ENCODE data around the gene CD1B.
"Not testable (repeated sequence)": the region's sequence is repeated elsewhere in the genome, so short reads cannot be mapped to it uniquely, and the experiment has no call there.

CD1B gene

GRCh38 chr1:158353303-158354075 lies 22.2 kb upstream of the CD1B start, which contains the start of gene CD1E:
Gene CD1E, plus strand, starts transcription at chr1:158353894. Its CDS starts 95 bp downstream, at chr1:158353989.
- no peak within 1 kb of the TSS for H3K9ac ChIP-seq (ENCODE audit: low read depth, low read length)
- H3K4me3 ChIP-seq (ENCODE audit: low read length) = no peak within 1 kb of the TSS
- H3K9me3 ChIP-seq (replicated peaks; ENCODE audit: low read length) = no peaks in the 10 kb centered on the region
- H3K36me3 ChIP-seq (ENCODE audit: insufficient read depth, low read length) = no peaks in the 10 kb centered on the region
- H3K4me2 ChIP-seq (ENCODE audit: low read length) = no peak within 1 kb of the TSS
- H3K4me1 ChIP-seq (ENCODE audit: control insufficient read depth, insufficient read depth, low read length) = no peaks in the 10 kb centered on the region
- H3K27me3 ChIP-seq (ENCODE audit: control insufficient read depth, insufficient read depth, low read length) = no peaks in the 10 kb centered on the region

- not testable (repeated sequence) for H3K27me3 ChIP-seq (ENCODE audit: control insufficient read depth, insufficient read depth, low read length); H3K36me3 ChIP-seq (ENCODE audit: insufficient read depth, low read length); H3K4me3 ChIP-seq (ENCODE audit: low read length); H3K4me1 ChIP-seq (ENCODE audit: control insufficient read depth, insufficient read depth, low read length); H3K9me3 ChIP-seq (replicated peaks; ENCODE audit: low read length); H3K9ac ChIP-seq (ENCODE audit: low read depth, low read length); H3K4me2 ChIP-seq (ENCODE audit: low read length)
These were observed 17.6 kb upstream of the CD1B start for GRCh38 chr1:158348946-158349345.

GRCh38 chr1:158336413-158336812 lies 5.1 kb upstream of the CD1B start:
- not testable (repeated sequence) for H3K4me2 ChIP-seq (ENCODE audit: low read length); H3K4me3 ChIP-seq (ENCODE audit: low read length)

GRCh38 chr1:158335213-158335532 lies 3.8 kb upstream of the CD1B start:
- Histone ChIP-seq H3K4me1 (ENCODE audit: control insufficient read depth, insufficient read depth, low read length) (no peaks in the 10 kb centered on the region), H3K9ac (ENCODE audit: low read depth, low read length) (no peak overlapping the region)

More at GRCh38 chr1:158336413-158336812, 5.1 kb upstream of the CD1B start:
- H3K9me3 ChIP-seq (replicated peaks; ENCODE audit: low read length); H3K9ac ChIP-seq (ENCODE audit: low read depth, low read length); H3K36me3 ChIP-seq (ENCODE audit: insufficient read depth, low read length); H3K27me3 ChIP-seq (ENCODE audit: control insufficient read depth, insufficient read depth, low read length); H3K4me1 ChIP-seq (ENCODE audit: control insufficient read depth, insufficient read depth, low read length): not testable (repeated sequence)

GRCh38 chr1:158334526-158335212 lies 3.3 kb upstream of the CD1B start:
- no peaks in the 10 kb centered on the region for H3K36me3 ChIP-seq (ENCODE audit: insufficient read depth, low read length)
- no peaks in the 10 kb centered on the region for H3K4me1 ChIP-seq (ENCODE audit: control insufficient read depth, insufficient read depth, low read length)
- no peaks in the 10 kb centered on the region for H3K27me3 ChIP-seq (ENCODE audit: control insufficient read depth, insufficient read depth, low read length)
- no peaks in the 10 kb centered on the region for H3K9me3 ChIP-seq (replicated peaks; ENCODE audit: low read length)
- H3K4me2 ChIP-seq (ENCODE audit: low read length) = no peak overlapping the region
- no peak overlapping the region for H3K4me3 ChIP-seq (ENCODE audit: low read length)
- no peak overlapping the region for H3K9ac ChIP-seq (ENCODE audit: low read depth, low read length)

More at GRCh38 chr1:158335213-158335532, 3.8 kb upstream of the CD1B start:
- no peaks in the 10 kb centered on the region for H3K27me3 ChIP-seq (ENCODE audit: control insufficient read depth, insufficient read depth, low read length)
- no peak overlapping the region for H3K4me3 ChIP-seq (ENCODE audit: low read length)
- no peak overlapping the region for H3K4me2 ChIP-seq (ENCODE audit: low read length)
- H3K9me3 ChIP-seq (replicated peaks; ENCODE audit: low read length) = no peaks in the 10 kb centered on the region
- no peaks in the 10 kb centered on the region for H3K36me3 ChIP-seq (ENCODE audit: insufficient read depth, low read length)

- Histone ChIP-seq H3K9ac (ENCODE audit: low read depth, low read length) (no peak overlapping the region), H3K9me3 (replicated peaks; ENCODE audit: low read length) (no peaks in the 10 kb centered on the region), H3K36me3 (ENCODE audit: insufficient read depth, low read length) (no peaks in the 10 kb centered on the region), H3K4me1 (ENCODE audit: control insufficient read depth, insufficient read depth, low read length) (no peaks in the 10 kb centered on the region), H3K4me3 (ENCODE audit: low read length) (no peak overlapping the region), H3K27me3 (ENCODE audit: control insufficient read depth, insufficient read depth, low read length) (no peaks in the 10 kb centered on the region), H3K4me2 (ENCODE audit: low read length) (no peak overlapping the region)
These were observed 2.2 kb upstream of the CD1B start for GRCh38 chr1:158333405-158334155.

GRCh38 chr1:158331106-158331425 lies 265 bp downstream of the CD1B start:
- Histone ChIP-seq H3K9ac (ENCODE audit: low read depth, low read length) (no peak overlapping the region), H3K4me1 (ENCODE audit: control insufficient read depth, insufficient read depth, low read length) (no peaks in the 10 kb centered on the region), H3K36me3 (ENCODE audit: insufficient read depth, low read length) (no peaks in the 10 kb centered on the region), H3K27me3 (ENCODE audit: control insufficient read depth, insufficient read depth, low read length) (no peaks in the 10 kb centered on the region), H3K9me3 (replicated peaks; ENCODE audit: low read length) (no peaks in the 10 kb centered on the region), H3K4me3 (ENCODE audit: low read length) (no peak overlapping the region), H3K4me2 (ENCODE audit: low read length) (no peak overlapping the region)

- H3K36me3 ChIP-seq (ENCODE audit: insufficient read depth, low read length) = no peaks in the 10 kb centered on the region
- no peaks in the 10 kb centered on the region for H3K9me3 ChIP-seq (replicated peaks; ENCODE audit: low read length)
- H3K4me1 ChIP-seq (ENCODE audit: control insufficient read depth, insufficient read depth, low read length) = no peaks in the 10 kb centered on the region
- H3K4me2 ChIP-seq (ENCODE audit: low read length) = no peak overlapping the region
- H3K4me3 ChIP-seq (ENCODE audit: low read length) = no peak overlapping the region
- no peaks in the 10 kb centered on the region for H3K27me3 ChIP-seq (ENCODE audit: control insufficient read depth, insufficient read depth, low read length)
- no peak overlapping the region for H3K9ac ChIP-seq (ENCODE audit: low read depth, low read length)
These were observed 783 bp downstream of the CD1B start for GRCh38 chr1:158330391-158331105.

GRCh38 chr1:158329733-158330132 lies 1.6 kb downstream of the CD1B start:
- Histone ChIP-seq H3K4me2 (ENCODE audit: low read length) (no peak overlapping the region), H3K36me3 (ENCODE audit: insufficient read depth, low read length) (no peaks in the 10 kb centered on the region), H3K4me3 (ENCODE audit: low read length) (no peak overlapping the region), H3K9ac (ENCODE audit: low read depth, low read length) (no peak overlapping the region), H3K4me1 (ENCODE audit: control insufficient read depth, insufficient read depth, low read length) (no peaks in the 10 kb centered on the region), H3K27me3 (ENCODE audit: control insufficient read depth, insufficient read depth, low read length) (no peaks in the 10 kb centered on the region), H3K9me3 (replicated peaks; ENCODE audit: low read length) (no peaks in the 10 kb centered on the region)

GRCh38 chr1:158329300-158329699 lies 2.0 kb downstream of the CD1B start:
- H3K9ac ChIP-seq (ENCODE audit: low read depth, low read length) = no peak overlapping the region
- H3K4me1 ChIP-seq (ENCODE audit: control insufficient read depth, insufficient read depth, low read length) = no peaks in the 10 kb centered on the region
- no peak overlapping the region for H3K4me3 ChIP-seq (ENCODE audit: low read length)
- H3K9me3 ChIP-seq (replicated peaks; ENCODE audit: low read length) = no peaks in the 10 kb centered on the region
- no peak overlapping the region for H3K4me2 ChIP-seq (ENCODE audit: low read length)
- H3K36me3 ChIP-seq (ENCODE audit: insufficient read depth, low read length) = no peaks in the 10 kb centered on the region
- no peaks in the 10 kb centered on the region for H3K27me3 ChIP-seq (ENCODE audit: control insufficient read depth, insufficient read depth, low read length)

- Histone ChIP-seq H3K4me1 (ENCODE audit: control insufficient read depth, insufficient read depth, low read length) (no peaks in the 10 kb centered on the region), H3K4me3 (ENCODE audit: low read length) (no peak overlapping the region), H3K36me3 (ENCODE audit: insufficient read depth, low read length) (no peaks in the 10 kb centered on the region), H3K4me2 (ENCODE audit: low read length) (no peak overlapping the region), H3K9ac (ENCODE audit: low read depth, low read length) (no peak overlapping the region), H3K9me3 (replicated peaks; ENCODE audit: low read length) (no peaks in the 10 kb centered on the region), H3K27me3 (ENCODE audit: control insufficient read depth, insufficient read depth, low read length) (no peaks in the 10 kb centered on the region)
These were observed 2.9 kb downstream of the CD1B start for GRCh38 chr1:158328426-158328825.
